NK-92 treated with Interleukin-12 subunit alpha and Interleukin-12 subunit beta, amount 100 ng/mL, for 24 hours (cell line): ENCODE results near the gene SPATS1.

Experiments
- DNase-seq: peaks from one replicate; lab custom pipeline; 2025; lab: John Stamatoyannopoulos, UW

The SPATS1 gene, protein sequence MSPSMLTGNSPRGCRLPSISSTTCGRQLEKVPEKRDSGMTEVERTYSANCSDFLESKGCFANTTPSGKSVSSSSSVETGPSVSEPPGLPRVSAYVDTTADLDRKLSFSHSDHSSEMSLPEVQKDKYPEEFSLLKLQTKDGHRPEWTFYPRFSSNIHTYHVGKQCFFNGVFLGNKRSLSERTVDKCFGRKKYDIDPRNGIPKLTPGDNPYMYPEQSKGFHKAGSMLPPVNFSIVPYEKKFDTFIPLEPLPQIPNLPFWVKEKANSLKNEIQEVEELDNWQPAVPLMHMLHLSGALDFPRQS

DNA sequence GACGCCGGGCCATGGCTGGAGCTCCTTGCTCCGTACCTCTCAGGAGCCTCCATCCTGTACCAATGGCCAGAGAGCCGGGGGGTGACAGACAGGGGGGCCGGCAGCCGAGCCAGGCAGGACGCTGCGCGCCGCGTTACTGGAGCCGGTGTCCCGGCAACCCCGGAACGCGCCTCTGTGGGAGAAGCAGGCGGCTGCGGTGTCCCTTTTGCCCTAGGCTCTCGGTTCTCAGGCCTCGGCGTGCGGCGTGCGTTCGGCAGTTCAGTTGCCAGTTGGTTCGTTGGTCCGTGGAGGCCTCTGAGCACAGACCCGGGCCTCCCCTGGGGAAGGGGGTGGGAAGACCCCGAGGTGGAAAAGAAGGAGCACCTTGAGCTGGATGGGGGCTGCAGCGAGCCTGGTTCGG lies at the start of gene SPATS1:
TSS of gene SPATS1 (plus strand) at position 162 of the 400 bp plus-strand sequence. CDS start 446 bp downstream, outside the sequence.
- DNase-seq, result no peak

DNA sequence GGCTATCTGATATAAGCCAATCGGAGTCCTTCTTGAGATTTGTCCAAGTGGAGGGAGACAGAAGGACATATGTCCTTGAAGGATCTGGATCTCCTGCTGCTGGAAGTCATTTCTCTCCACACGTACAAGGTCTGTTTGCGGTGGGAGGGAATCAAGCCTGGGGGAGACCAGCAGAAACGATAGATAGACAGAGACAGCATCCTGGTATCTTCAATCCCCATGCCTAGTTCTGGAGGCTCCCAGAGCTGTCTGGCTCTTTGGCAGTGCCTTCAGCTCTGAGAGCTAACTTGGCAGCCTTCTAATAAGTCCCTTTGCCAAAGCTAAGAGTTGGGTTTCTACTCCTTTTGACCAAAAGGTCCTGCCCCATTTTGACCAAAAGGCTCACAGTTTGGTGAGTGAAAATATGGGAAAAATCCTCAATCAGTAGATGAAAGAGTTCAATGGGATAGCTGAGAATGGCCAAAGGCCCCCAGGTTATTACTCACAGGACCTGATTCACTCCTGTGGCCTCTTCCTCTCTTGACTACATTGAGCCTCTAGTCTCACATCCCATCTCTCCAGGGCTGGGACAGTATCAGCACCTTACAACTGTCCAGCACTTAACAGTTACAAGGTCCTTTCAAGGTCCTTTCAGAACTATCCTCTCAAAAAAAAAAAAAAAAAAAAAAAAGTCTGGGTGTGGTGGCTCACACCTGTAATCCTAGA lies 49.6 kb upstream of the SPATS1 start:
- no peak for DNase-seq

DNA sequence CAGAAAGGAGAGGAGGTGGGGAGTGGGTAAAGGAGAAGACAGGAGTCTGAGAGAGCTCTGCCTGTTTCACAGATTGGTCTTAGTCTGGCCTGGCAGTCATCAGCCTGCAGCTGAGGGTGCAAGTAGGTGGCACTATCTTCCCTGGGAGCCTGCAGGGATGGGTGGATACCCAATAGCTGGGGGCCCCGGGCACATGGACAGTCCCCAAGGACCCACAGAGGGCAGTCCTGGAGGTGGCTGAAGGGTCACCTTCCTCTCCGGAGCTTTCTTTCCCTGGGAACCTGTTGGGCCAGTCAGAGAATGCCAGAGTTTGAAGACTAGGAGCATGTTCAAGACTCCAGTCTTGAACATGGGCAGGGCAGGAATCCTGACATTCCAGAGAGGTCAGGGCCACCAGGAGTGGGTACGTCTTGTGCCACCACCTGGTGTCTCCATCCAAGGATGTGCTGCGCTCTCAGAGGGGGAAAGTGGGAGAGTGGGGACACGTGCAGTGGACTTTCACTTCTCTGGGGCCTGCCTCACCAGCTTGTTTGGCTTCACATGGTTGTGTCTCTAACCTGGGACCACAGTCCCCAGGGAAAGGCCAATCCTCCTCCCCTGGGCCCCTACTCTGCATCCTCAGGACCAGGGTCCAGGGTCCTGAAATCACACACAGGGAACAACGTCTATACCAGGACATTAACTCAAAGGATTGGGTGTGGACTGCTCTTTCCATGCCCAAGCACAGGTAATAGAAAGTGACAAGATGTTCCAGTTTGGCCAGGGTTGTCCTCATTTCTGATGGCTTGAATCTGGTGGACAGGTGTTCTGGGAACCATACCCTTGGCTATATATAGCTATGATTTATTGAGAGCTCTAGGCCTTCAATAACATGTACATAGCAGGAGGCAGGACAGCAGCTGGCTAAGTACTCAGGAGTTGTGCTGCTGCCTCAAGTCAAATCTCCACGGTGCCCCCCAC lies 47.3 kb upstream of the SPATS1 start:
- DNase-seq, result no peak

DNA sequence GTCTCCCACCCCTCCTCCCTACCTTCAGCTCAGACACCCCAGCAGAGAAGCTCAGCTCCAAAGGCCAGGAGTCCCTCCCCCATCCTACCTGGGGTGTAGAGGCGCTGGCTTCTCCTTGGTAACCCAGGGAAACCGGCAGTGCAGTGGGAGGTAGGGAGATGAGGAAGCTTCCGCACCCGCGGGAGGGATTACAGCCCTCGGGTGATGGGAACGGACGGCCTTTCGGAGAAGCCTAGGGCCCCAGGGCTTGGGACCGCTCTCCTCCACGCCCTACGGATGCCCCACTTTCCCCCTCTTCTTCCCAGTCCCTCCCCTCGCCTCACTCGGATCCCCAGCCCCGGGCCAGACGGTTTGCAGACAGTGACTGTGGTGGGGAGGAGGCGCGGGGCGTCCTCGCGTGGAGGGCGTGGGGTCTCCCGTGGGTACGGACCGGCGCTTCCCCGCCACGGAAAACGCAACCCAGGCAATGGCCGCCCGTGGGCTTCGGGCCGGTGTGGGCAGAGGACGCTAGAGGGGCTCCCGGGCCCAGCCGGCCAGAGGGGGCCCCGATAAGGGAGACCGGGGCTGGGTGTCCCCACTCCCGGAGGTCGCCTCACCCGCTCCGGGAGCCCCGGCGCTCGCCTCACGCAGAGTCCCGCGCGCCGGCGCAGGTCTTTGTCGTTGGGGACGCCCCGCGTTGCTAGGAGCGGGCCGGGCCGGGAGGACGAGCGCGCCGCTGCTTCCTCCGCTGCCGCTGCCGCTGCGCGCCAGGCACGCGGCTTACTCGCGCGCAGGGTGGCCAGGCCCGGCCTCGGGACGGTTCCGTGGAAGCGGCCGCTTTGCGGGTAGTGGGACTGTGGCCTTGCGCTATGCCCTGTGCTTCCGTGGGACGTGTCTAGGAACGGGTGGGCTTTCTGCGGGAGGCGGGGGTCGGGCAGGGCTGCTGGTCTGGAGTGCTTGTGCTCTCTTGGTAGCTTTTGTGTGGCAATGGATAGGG lies 45.1 kb upstream of the SPATS1 start:
- DNase-seq, result no peak

DNA sequence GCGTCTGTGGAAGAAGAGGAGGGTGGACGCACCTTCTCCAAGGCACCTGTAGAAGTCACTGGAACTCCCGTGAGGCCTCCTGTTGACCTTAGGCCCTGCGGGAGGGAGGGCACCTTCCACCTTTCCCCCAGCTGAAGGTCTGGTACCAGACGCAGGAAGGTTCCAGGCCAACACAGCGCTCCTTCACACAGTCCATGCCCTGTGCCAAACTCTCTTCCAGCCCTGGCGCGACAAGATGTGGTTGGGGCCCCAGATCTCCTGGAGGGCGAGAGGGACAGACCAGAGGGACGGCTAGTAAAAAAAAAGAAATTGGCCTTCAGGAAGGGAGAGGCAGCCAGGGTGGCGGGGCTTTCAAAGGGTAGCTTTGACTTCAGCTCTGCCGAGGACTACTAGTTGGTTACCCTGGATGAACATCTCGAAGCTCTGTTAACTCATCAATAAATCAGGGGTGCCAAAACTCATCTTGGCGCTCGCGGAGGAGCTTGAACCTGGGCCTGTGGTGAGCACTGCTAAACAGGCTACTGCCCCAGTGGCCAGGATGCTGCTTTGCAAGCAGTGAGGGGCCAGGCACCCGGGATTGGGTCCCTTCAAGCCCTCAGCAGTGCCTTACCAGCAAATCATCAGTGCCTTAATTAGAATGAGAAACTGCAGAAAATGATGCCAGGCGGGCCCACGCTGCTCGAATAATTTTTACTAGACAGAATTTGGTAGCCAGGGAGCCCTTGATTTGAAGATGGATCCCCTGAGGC lies 44.2 kb upstream of the SPATS1 start:
- no peak for DNase-seq

DNA sequence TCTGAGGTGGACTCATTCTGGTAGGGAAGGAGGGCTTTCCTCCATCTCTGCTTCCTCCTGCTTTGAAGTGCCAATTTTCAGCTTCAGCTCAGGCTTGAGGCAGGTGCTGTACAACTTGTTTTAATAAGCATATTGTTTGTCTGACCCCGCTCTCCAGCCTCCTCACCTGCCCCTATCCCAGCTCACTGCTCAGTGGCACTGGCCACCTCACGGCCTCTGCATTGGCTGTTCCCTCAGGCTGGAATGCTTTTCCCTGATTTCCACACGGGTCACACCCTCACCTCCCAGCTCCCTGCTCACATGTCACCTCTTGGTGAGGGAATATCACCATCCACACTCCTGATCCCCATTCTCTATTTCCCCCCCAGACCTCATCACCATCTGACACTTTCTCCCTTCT lies 43.6 kb upstream of the SPATS1 start:
- no peak for DNase-seq

DNA sequence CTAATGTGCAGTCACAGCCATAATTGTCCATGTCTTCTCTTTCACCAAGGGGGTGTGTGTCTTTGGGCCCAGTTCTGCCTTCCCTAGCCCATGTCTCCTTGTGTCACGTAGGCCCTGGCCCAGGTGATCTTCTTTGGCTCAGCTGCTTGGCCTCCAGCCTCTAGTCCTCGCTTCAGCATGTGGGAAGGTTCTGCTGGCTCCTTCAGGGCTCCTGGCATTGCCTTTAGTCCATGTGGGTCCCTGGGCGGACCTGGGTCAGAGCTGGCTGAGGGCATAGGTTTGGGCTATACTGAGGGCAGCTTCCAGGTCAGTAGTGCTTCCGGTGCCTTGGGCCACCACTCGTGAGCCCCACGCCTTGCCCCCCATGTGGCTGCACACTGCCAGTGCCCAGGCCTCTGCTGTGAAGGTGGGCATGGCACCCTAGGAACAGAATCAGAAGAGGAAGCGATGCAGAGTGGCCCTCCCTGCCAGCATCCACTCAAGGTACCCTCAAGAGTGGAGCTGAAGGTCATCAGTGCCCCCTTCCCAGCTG lies 42.1 kb upstream of the SPATS1 start:
- DNase-seq, result no peak

DNA sequence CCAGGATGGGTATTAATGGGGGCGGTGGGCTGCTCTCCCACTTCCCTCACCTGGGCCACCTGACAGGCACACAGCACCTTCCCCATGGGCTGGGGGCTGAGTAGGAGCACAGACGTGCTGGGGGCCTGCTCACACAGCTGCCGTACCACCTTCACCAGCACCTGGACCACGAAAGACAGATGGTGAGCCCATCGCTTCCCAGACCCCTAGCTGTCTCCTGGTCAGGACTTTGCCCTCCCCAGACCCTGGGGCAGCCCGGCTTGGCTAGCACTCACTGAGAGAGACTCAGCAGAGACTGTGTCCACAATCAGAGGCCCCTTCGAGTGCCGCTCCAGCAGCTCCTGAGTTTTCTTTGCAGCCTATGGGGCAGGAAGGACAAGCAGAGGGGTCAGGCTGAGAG lies 41.3 kb upstream of the SPATS1 start:
- no peak for DNase-seq

DNA sequence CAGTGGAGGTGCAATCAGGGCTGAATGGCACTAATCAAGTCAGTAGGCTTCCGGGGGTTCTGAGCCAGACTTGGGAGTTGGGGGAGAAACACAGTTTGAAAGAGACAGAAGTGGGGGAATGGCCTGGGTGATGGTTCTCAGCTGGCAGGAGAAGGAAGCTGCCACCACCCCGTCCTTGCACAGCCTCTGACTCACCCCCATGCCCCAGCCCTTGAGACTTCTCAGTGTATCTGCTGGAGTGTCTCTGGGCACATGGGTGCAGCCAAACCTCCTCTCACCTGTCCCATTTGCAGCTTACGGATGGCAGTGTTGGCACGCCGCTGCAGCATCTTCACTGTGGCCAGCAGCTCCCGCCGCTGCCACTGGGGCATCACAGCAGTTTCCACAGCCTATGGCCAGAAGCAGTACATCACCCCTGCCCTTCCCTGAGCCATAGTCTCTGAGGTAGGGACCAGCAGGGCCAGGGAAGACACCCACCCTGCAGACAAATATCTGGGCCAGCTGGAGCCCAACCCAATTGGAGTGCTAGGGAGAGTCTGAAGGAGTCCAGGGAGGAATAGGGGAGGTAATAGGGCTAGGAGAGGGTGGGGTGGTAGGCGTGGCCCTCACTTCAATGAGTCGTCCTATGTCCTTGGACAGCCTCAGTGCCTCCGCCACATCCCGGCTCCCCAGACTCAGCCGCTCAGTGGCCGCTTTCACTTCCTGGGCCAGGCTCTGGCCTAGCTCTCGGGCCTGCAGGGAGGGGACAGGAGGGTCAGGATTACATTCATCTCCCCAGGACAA lies 40.5 kb upstream of the SPATS1 start:
- no peak for DNase-seq

DNA sequence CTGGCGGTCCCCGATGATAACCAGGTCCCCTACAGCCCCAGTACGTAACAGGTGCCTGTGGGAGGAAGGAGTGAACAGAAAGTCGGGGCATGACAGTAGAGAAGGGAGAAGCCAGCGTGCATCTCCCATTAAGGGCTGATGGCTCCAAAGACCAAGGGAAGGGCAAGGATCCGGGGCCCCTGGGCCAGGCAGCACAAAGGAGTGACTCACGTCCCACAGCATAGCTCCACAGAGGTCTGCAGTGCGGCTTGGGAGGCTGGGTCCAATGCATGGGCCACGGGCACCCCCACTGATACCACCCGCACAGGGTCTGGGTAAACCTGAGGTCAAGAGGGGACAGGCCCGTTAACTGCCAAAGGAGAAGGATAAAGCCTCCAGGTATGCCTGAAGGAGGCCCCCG lies 39.6 kb upstream of the SPATS1 start:
- no peak for DNase-seq

DNA sequence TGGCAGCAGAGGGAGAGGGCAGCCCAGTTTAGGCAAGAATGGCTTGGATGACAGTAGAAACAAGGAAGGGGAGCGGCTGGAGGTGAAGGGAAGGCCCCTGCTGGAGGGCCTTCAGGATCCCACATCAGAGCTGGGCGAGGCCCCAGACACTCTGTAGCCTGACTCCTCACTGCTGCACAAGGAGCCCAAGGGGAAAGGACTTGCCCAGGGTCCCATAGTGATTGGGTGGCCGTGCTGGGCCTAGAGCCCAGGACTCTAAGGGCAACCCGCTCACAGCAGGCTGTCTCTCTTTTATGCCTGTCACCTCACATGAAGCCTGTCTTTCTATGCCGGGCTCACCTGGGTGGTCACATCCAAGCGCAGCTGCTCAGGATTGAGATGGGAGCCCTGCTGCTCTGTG lies 38.6 kb upstream of the SPATS1 start:
- no peak for DNase-seq

DNA sequence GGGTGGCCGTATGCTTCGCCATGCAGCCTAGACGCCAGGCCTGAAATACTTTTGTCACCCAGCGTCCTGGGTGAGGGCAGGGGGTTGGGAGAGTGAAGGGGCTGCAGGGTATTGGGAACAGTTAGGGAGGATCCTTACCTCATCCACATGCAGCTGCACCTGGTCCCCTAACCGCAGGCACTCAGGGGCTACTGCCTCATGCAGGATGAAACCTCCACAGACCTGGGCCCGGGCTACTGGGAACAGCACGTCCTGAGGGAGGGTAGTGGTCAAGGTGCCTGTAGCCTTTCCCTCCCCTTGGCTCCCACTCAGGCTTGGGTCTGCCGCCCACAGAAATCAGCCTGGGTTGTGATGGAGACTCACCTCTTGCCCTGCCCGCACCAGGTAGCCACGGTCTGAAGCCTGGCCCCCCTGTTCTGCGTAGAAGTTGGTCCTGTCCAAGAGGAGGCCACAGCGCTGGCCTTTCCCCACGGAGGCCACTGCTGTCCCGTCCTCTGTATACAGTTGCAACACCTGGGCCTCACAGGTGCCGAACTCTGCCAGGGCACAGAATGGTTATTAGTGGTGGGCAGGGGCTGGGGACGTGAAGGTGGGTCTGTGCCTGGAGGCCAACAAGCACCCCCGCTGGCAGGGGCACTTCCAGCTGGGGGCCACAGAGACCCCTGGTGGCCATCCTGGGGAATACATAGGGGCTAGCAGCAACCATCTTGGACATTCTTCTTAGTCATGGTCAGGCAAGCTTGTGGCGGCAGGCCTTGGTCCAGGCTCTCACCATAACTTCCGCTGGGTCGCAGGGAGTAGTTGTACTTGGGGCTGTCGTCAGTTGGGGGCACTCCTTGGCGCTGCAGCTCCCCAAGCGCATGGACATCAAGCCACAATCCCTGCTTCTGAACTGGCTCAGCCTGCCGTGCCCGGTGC lies 37.9 kb upstream of the SPATS1 start:
- DNase-seq, result no peak

DNA sequence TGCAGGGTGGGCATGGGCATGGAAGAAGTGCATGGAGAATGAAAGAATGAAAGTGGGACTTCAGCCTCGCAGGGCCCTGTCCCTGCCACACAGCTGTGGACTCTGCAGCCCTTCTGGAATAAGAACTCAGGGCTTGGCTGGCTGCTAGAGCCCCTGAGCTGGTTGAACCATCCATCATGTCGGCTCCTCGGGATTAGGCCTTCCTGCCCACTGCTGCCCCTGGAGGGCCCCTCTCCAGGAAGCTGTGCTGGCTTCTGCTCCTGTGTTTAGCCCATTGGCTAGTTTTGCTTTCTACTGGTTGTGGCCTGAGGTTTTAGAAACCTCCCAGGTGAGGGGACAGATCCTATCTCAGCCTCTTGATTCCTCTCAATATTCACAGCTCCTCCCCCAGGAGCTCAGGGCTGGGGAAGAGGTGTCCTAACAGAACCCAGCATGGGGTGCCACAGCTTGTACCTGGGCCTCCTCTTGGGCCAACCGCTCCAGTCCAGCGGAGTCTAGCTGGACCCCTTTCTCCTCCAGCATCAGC lies 37.2 kb upstream of the SPATS1 start:
- DNase-seq, result no peak

DNA sequence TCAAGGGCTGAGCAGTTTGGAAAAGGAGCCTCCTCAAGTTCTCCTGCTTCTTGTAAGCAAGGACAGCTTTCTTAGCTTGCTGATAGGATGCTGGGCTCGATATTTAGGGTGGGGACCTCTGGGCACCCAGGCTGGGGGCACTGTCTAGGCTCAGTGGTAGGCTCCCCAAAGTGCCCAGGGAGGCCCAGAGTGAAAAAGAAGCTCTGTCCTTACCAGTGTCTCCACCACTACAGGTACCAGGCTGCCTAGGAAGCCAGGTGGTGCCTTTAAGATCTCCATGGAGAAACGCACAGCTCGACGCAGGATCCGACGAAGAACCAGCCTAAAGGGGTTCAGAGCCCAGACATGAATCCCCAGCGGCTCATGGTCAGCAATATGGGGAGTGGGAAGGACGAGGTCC lies 35.7 kb upstream of the SPATS1 start:
- no peak for DNase-seq

DNA sequence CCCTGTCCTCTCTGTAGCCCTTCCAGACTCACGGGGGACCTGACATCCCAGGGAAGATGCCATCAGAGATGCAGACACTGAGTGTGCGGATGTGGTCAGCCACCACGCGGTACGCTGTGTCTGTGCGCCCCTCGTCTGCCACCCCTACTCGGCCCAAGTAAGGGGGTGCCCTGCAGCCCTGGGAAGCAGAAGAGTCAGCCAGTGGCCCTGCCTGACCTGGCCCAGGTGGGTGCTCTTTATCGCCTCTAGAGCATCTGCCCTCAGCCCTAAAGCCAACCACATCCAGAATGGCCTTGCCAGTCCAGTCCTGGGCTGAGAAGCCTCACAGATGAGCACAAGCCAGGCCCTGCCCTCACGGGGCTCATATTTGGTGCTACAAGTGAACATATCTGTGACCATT lies 35.2 kb upstream of the SPATS1 start:
- DNase-seq, result no peak

DNA sequence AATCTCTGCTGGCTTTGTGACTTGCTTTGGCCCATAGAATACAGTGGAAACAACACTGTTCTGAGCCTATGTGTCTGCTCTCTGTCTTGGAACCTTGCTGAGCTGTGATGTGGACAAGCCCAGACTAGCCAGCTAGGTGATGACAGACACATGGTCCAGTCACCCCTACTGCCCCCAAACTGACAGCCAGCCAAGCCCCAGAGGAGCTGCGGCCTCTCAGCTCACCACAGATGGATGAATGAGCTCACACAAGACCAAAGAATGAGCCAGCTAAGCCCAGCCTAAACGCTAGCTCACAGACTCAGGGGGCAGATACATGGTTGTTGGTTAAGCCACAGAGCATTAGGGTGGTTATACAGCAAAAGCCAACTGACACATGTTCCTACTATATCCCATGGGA lies 33.4 kb upstream of the SPATS1 start:
- no peak for DNase-seq

DNA sequence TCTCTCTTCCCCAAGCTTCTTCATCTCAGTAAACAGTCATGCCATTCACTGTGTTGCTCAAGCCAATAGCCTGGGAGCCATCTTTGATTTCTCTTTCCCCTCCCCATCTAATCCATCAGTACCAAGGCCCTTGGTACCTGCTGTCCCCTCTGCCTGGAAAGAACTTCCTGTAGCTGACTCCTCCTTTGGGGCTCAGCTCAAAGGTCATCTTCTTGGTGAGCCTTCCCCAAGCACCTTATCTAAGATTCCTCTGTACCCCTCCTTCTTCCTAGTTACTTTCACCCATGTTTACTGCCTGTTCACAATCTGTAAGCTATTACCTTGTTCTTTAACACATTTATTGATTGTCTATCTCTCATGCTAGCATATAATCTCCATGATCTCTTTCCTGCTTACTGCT lies 32.8 kb upstream of the SPATS1 start:
- DNase-seq, result no peak

DNA sequence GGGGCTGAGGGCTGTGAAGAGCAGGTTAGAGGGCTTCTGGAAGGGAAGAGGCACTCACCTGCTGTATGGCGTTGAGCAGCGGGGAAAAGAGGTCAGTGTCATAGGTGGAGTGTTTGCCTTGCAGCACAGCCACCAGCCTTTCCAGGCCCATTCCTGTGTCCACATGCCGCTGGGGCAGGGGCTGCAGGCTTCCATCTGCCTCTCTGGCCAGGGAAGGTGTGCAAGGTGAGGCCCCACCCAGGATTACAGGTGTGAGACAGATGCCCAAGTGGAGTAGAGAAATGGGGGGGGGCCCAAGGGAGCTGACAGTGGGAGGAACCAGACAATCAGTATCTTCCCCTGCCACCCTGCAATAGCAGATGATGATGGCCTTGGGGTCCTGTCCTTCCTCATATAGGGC lies 32.2 kb upstream of the SPATS1 start:
- DNase-seq, result no peak
